OCI-LY3 (cell line): ENCODE data around the gene CSE1L.

ENCODE experiments used
- CTCF ChIP-seq: fragments of 200-600, 300-600 bp; sonication (generic); IDR thresholded peaks from 2 replicates; pipeline ENCODE4 v1.5.1; 2014; ENCODE audit warnings: antibody characterized with exemption, low read length, low read depth
- EZH2phosphoT487 ChIP-seq: fragments of 200-600 bp; shearing (Covaris generic); IDR thresholded peaks from 2 replicates; pipeline ENCODE4 v1.6.1; 2018; ENCODE audit warnings: antibody characterized with exemption, mixed run types, low read depth

GRCh38 chr20:49091762-49092161 lies 45.6 kb downstream of the CSE1L start:
- TF ChIP-seq CTCF = no peak
- TF ChIP-seq EZH2phosphoT487 = no peak
